ENCODE measurements around the gene PARN. TPM values are rescaled to one million over a fixed set of nuclear protein-coding genes. Genes with fewer than 3 reads are reported as not detected.

Gene PARN
- total and polyA plus RNA-seq, 2 experiments from 2014 or later: 32.5 to 61.3 TPM

GRCh38 chr16:14470788-14471187 is 159.3 kb downstream of the PARN start:
- Histone ChIP-seq H2AFZ (no peak overlapping the region), H3K4me1 (ENCODE audit: insufficient read depth) (0 out of 2 replicates have a peak, but pooled peaks cover 3% of the 10 kb centered on the region), H3F3A (replicated peaks; ENCODE audit: low read depth) (no peaks in the 10 kb centered on the region), H3K4me3 (no peak overlapping the region), H3K27ac (ENCODE audit: low read depth) (no peak overlapping the region), H3K9me2 (ENCODE audit: insufficient read depth) (no peaks in the 10 kb centered on the region), H3K4me2 (no peak overlapping the region), H3K27me3 (ENCODE audit: insufficient read depth) (no peaks in the 10 kb centered on the region), H3K79me2 (replicated peaks; ENCODE audit: insufficient read depth) (no peaks in the 10 kb centered on the region), H3K36me3 (ENCODE audit: insufficient read depth) (no peaks in the 10 kb centered on the region), H4K20me1 (replicated peaks; ENCODE audit: insufficient read depth) (no peaks in the 10 kb centered on the region)
- Mint-ChIP-seq H3K4me1 (peaks cover 11% of the 10 kb centered on the region), H3K9me3 (no peaks in the 10 kb centered on the region), H3K4me3 (no peak overlapping the region), H3K27me3 (ENCODE audit: insufficient read depth, low read depth, poor library complexity) (no peaks in the 10 kb centered on the region), H3K36me3 (ENCODE audit: low read depth) (no peaks in the 10 kb centered on the region; the same call in 2 of the 3 replicates), H3K27ac (no peak overlapping the region)
- no peak for TF ChIP-seq ZNF462 (CRISPR knock-in tag; IDR thresholded peaks at IDR 0.05)
- no peak for TF ChIP-seq ZNF114 (CRISPR knock-in tag; IDR thresholded peaks at IDR 0.05)
- no peak for TF ChIP-seq EZH2phosphoT487 (IDR thresholded peaks at IDR 0.05; ENCODE audit: unreplicated experiment)
- no peak for TF ChIP-seq REST (IDR thresholded peaks at IDR 0.05; ENCODE audit: unreplicated experiment)
- no peak for TF ChIP-seq ETS1 (IDR thresholded peaks at IDR 0.05)
- TF ChIP-seq STAT1 (IDR thresholded peaks at IDR 0.05; ENCODE audit: unreplicated experiment): no peak
- TF ChIP-seq CREB1 (CRISPR knock-in tag; IDR thresholded peaks at IDR 0.05; ENCODE audit: low read depth): no peak
- TF ChIP-seq ZNF331 (CRISPR knock-in tag; IDR thresholded peaks at IDR 0.05; ENCODE audit: low read depth): no peak
- TF ChIP-seq JUNB (IDR thresholded peaks at IDR 0.05; ENCODE audit: unreplicated experiment): no peak
- TF ChIP-seq NANOG (IDR thresholded peaks at IDR 0.05; ENCODE audit: borderline replicate concordance): no peak
- TF ChIP-seq POLR2AphosphoS5 (IDR thresholded peaks at IDR 0.05; ENCODE audit: low read depth): no peak
- TF ChIP-seq CTCF (conservative IDR thresholded peaks at IDR 0.05; ENCODE audit: low read depth in 2 of 2): no peak
- TF ChIP-seq EZH2 (IDR thresholded peaks at IDR 0.05; ENCODE audit: low read depth, unreplicated experiment): no peak
- no peak for ATAC-seq
- no peak for DNase-seq (ENCODE audit: low spot score)

All from GM23338 (cell line).